ENCODE data around the gene MARS2.

DNA sequence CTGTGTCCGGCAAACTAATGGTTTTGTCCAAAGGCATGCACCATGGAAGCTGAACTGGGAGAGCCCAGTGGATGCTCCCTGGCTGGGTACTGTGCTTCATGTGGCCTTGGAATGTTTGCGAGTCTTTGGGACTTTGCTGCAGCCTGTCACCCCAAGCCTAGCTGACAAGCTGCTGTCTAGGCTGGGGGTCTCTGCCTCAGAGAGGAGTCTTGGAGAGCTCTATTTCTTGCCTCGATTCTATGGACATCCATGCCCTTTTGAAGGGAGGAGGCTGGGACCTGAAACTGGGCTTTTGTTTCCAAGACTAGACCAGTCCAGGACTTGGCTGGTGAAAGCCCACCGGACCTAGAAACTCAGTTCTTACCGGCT is 1.7 kb downstream of the MARS2 start:
- TF ChIP-seq, protein P1, sequence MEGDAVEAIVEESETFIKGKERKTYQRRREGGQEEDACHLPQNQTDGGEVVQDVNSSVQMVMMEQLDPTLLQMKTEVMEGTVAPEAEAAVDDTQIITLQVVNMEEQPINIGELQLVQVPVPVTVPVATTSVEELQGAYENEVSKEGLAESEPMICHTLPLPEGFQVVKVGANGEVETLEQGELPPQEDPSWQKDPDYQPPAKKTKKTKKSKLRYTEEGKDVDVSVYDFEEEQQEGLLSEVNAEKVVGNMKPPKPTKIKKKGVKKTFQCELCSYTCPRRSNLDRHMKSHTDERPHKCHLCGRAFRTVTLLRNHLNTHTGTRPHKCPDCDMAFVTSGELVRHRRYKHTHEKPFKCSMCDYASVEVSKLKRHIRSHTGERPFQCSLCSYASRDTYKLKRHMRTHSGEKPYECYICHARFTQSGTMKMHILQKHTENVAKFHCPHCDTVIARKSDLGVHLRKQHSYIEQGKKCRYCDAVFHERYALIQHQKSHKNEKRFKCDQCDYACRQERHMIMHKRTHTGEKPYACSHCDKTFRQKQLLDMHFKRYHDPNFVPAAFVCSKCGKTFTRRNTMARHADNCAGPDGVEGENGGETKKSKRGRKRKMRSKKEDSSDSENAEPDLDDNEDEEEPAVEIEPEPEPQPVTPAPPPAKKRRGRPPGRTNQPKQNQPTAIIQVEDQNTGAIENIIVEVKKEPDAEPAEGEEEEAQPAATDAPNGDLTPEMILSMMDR (IDR thresholded peaks at IDR 0.05 in 8 of 11, conservative IDR thresholded peaks at IDR 0.05 in 3 of 11), result no peak
- no peak for TF ChIP-seq POLR2A (IDR thresholded peaks at IDR 0.05)
